ENCODE measurements around the gene MTIF2.

DNA sequence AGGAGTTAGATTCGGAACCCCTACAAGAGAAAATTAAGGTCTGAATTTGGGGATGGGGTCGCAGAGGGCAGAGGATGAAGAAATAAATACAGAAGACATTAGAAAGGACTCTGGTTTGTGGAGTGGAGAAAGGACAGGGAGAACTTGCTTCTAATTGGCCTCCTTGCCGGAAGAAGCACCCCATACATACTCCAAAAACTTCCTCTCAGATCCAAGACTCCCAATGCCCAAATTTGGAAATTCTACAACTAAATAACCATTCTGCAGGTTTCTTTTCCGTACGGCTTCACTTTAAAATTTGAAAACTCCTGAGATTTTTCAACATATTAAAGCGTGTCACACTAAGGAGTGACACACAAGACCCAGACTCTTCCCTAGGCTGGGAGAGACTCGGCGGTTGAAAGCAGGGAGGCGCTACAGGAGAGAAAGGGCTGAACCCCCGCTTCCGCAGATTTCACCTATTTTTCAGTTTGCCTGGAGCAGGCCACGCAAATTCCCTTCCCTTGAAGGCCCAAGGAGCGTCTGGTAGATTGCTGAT is 37.4 kb downstream of the MTIF2 start:
- TF ChIP-seq, protein P1, sequence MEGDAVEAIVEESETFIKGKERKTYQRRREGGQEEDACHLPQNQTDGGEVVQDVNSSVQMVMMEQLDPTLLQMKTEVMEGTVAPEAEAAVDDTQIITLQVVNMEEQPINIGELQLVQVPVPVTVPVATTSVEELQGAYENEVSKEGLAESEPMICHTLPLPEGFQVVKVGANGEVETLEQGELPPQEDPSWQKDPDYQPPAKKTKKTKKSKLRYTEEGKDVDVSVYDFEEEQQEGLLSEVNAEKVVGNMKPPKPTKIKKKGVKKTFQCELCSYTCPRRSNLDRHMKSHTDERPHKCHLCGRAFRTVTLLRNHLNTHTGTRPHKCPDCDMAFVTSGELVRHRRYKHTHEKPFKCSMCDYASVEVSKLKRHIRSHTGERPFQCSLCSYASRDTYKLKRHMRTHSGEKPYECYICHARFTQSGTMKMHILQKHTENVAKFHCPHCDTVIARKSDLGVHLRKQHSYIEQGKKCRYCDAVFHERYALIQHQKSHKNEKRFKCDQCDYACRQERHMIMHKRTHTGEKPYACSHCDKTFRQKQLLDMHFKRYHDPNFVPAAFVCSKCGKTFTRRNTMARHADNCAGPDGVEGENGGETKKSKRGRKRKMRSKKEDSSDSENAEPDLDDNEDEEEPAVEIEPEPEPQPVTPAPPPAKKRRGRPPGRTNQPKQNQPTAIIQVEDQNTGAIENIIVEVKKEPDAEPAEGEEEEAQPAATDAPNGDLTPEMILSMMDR (IDR thresholded peaks at IDR 0.05), result no peak
- no peak for TF ChIP-seq POLR2AphosphoS5 (IDR thresholded peaks at IDR 0.05)

Data from sigmoid colon (tissue), 4 donors.